Measurements from ENCODE around the gene TRMU.

The TRMU gene

DNA sequence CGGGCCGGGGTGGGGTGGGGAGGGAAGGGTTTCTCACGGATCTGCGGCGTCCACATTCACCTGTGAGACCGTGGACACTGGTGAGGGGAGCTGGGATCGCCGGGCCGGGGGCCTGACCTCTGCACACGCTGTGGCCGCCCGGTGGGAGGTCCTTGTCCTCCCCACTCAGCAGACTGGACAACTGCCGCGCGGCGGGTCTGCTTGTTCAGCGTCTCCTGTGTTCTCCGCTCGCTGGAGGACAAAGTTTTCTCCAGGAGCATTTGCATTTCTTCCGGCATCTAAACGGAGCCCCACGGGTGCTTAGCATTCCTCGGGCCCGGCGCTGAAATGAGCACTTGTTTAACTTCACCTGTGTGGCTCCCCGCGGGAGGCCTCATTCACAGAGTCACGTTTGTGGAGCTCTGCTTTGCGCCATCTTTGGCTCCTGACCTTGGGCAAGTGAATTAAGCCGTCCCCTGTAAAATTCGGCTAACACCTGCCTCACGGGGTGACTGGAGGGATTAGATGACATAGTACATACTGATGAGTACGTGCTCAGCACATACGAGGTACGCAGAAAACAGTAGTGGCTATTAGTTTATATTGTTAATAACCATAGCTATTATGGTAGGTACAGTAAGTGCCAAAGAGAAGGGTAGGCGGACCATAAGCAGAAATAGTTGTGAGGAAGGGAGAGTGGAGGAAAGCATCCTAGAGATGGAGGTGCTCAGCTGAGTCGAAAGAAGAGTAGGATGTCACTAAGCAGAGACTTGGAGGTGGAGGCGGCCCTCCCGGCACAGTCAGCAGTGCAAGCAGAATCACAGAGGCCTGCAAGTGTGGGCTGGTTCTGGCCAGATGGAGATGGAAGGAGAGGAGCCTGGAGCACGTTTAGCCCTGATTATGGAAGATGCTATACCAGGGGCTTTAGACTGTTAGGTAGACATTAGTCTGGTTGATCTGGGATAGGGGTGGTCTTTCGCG, 885 bp downstream of the TRMU start:
- TF ChIP-seq, protein P1, sequence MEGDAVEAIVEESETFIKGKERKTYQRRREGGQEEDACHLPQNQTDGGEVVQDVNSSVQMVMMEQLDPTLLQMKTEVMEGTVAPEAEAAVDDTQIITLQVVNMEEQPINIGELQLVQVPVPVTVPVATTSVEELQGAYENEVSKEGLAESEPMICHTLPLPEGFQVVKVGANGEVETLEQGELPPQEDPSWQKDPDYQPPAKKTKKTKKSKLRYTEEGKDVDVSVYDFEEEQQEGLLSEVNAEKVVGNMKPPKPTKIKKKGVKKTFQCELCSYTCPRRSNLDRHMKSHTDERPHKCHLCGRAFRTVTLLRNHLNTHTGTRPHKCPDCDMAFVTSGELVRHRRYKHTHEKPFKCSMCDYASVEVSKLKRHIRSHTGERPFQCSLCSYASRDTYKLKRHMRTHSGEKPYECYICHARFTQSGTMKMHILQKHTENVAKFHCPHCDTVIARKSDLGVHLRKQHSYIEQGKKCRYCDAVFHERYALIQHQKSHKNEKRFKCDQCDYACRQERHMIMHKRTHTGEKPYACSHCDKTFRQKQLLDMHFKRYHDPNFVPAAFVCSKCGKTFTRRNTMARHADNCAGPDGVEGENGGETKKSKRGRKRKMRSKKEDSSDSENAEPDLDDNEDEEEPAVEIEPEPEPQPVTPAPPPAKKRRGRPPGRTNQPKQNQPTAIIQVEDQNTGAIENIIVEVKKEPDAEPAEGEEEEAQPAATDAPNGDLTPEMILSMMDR (IDR thresholded peaks at IDR 0.05; ENCODE audit: low read depth, low read length): no peak
- Histone ChIP-seq H3K27ac (peak overlapping the region; percentile 87), H3K36me3 (peaks cover 52% of the 10 kb centered on the region), H3K27me3 (ENCODE audit: insufficient read depth, low read depth, severe bottlenecking) (no peaks in the 10 kb centered on the region), H3K4me3 (ENCODE audit: low read depth, low read length) (peak overlapping the region; percentile 82), H3K9me3 (ENCODE audit: severe bottlenecking) (no peaks in the 10 kb centered on the region)
- DNase-seq: peak; percentile 30

DNA sequence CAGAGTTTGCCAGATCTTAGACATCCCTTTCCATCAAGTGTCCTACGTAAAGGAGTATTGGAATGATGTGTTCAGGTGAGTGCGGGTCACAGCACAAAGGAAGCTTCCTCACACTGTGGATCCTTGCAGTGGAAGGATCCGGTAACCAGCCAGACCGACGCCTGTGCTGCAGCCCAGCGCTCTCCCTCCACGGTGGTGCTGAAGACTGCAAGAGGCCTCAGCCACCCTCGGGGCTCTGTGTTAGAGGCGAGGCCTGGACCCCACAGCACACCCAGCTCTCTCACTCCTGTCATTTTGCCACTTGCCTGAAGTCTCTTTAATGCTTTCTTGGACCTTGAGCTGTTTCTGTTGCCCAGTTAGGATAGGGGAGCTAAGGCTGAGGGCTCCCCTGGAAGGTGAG, 2.4 kb downstream of the TRMU start:
- Histone ChIP-seq H3K27ac (no peak overlapping the region), H3K9me3 (ENCODE audit: severe bottlenecking) (no peaks in the 10 kb centered on the region), H3K27me3 (ENCODE audit: insufficient read depth, low read depth, severe bottlenecking) (no peaks in the 10 kb centered on the region), H3K36me3 (peaks cover 56% of the 10 kb centered on the region), H3K4me3 (ENCODE audit: low read depth, low read length) (no peak overlapping the region)
- TF ChIP-seq, protein P1 (IDR thresholded peaks at IDR 0.05; ENCODE audit: low read depth, low read length): no peak
- no peak for DNase-seq

DNA sequence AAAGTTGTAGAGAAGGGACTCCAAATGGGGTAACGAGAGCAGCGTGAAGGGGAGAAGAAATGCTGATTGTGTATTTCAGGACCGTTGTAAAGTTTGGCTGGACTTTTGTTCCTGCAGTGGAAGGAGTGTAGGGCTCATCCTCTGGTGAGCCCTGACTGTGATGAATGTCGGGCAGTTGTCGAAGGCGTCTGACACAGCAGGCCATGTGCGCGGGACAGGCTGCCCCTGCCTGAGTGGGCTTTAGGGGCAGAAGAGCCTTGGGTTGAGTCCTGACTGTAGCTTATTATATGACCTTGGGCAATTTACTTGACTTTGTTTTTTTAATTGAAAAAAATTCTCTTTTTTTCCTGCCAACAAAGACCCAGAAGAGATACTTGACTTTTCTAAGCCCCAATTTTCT, 3.1 kb downstream of the TRMU start:
- DNase-seq: no peak
- peaks cover 58% of the 10 kb centered on the region for H3K36me3 ChIP-seq
- H3K9me3 ChIP-seq (ENCODE audit: severe bottlenecking): no peaks in the 10 kb centered on the region
- no peak overlapping the region for H3K4me3 ChIP-seq (ENCODE audit: low read depth, low read length)
- no peak overlapping the region for H3K27ac ChIP-seq
- no peaks in the 10 kb centered on the region for H3K27me3 ChIP-seq (ENCODE audit: insufficient read depth, low read depth, severe bottlenecking)
- TF ChIP-seq, protein P1 (IDR thresholded peaks at IDR 0.05; ENCODE audit: low read depth, low read length): no peak

DNA sequence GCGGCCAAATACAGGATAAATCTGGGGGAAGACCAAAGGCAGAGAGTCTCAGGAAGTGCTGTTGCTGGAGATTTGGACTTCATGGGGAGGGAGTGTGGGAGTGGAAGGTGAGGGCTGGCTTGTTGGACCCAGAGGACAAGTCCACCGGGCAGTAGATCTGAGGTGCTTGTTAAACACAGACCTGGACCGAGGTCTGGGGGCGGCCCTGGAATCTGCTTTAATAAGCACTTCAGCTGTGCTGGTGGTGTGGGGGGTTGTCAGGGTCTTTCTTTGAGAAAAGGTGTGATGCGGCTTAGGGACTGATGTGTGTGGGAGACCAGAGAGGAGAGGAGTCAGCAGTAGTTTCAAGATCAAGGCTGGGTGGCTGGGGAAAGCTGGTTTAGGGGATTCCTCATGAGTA, 4.4 kb downstream of the TRMU start:
- TF ChIP-seq, protein P1 (IDR thresholded peaks at IDR 0.05; ENCODE audit: low read depth, low read length): no peak
- H3K9me3 ChIP-seq (ENCODE audit: severe bottlenecking): no peaks in the 10 kb centered on the region
- H3K4me3 ChIP-seq (ENCODE audit: low read depth, low read length): no peak overlapping the region
- H3K27me3 ChIP-seq (ENCODE audit: insufficient read depth, low read depth, severe bottlenecking): no peaks in the 10 kb centered on the region
- H3K27ac ChIP-seq: no peak overlapping the region
- peaks cover 71% of the 10 kb centered on the region for H3K36me3 ChIP-seq
- no peak for DNase-seq

DNA sequence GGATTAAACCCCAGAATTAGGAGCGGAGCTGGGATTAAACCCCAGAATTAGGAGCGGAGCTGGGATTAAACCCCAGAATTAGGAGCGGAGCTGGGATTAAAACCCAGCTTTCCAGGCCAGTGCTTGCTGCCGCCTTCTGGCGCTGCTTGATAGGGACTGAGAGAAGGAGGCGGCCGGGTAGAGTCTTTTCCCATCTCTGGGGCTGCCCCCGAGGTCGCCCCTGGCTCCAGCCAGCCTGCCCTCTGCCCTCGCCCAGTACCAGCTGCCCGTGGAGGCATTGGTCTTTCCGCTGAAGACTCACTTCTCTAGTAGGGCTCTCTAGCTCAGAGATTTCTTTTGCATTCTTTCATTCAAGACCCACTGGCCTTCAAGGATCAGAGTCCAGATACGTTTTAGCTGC, 5.2 kb downstream of the TRMU start:
- DNase-seq: no peak
- Histone ChIP-seq H3K4me3 (ENCODE audit: low read depth, low read length) (no peak overlapping the region), H3K27ac (no peak overlapping the region), H3K36me3 (peaks cover 76% of the 10 kb centered on the region), H3K9me3 (ENCODE audit: severe bottlenecking) (no peaks in the 10 kb centered on the region), H3K27me3 (ENCODE audit: insufficient read depth, low read depth, severe bottlenecking) (no peaks in the 10 kb centered on the region)
- TF ChIP-seq, protein P1 (IDR thresholded peaks at IDR 0.05; ENCODE audit: low read depth, low read length): no peak

Measured in WERI-Rb-1 (cell line).